ENCODE measurements around the gene ADGRB3. TPM values are rescaled to one million over a fixed set of nuclear protein-coding genes. Genes with fewer than 3 reads are reported as not detected.

Gene ADGRB3
- total and polyA plus RNA-seq, 4 donors: 0.21 to 2.3 (median 0.48) TPM

DNA sequence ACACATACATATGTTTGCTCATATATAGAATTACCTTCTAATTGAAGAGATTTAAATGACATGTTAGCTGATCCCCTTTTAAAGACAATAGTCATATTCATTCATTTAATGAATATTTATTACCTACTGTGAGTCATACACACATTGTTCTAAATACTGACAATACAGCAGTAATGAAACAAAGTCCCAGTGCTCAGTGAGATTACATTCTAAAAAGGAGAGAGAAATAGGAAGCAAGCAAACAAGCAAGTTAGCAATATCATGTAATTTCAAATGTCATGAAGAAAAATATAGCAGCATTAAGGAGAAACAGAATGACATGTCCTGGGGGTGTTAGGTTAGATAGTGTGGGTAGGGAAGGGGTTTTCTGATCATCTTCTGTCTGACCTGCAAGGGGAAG lies 136.3 kb downstream of the ADGRB3 start:
- Histone ChIP-seq H3K9ac (ENCODE audit: low read depth in 1 of 2, low read length in 2 of 2) (no peak overlapping the region), H3K27me3 (ENCODE audit: control insufficient read depth in 4 of 4, insufficient read depth in 4 of 4, low read length in 3 of 4) (peaks cover 0 to 4% (median 0%) of the 10 kb centered on the region in 4 donors), H3K36me3 (ENCODE audit: control insufficient read depth in 4 of 4, insufficient read depth in 3 of 4, low read depth in 1 of 4, low read length in 3 of 4) (no peaks in the 10 kb centered on the region), H3K27ac (ENCODE audit: low read depth in 1 of 2, low read length in 2 of 2) (no peak overlapping the region), H3K9me3 (ENCODE audit: control insufficient read depth in 4 of 4, low read length in 3 of 4) (no peaks in the 10 kb centered on the region), H3K4me1 (ENCODE audit: control insufficient read depth in 4 of 4, insufficient read depth in 4 of 4, low read length in 3 of 4) (no peaks in the 10 kb centered on the region), H3K4me3 (ENCODE audit: low read depth in 1 of 3, low read length in 3 of 3) (no peak overlapping the region)
- no peak for DNase-seq (ENCODE audit: low spot score)
- no peak for TF ChIP-seq FOXA2 (IDR thresholded peaks at IDR 0.05)

DNA sequence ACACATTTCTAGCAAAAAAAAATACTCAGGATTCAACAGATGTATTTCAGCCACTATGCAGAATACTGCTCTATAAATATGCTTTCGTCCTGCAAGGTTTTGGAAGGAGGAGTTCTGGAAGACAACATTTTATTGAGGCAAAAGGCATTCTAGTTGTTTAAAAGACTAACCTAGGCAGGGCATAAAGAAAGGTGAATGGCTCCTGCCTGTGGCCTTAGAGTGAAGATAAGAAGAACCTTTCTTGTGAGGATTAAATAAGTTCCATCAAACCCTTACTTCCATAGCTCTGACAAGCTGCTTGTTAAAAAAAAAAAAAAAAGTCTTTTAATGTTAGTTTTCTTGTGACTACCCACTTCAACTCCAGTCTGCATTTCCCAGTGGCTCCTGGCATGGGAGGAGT lies 139.8 kb downstream of the ADGRB3 start:
- Histone ChIP-seq H3K27ac (ENCODE audit: low read depth in 1 of 2, low read length in 2 of 2) (no peak overlapping the region), H3K9me3 (ENCODE audit: control insufficient read depth in 4 of 4, low read length in 3 of 4) (no peaks in the 10 kb centered on the region), H3K4me3 (ENCODE audit: low read depth in 1 of 3, low read length in 3 of 3) (no peak overlapping the region), H3K4me1 (ENCODE audit: control insufficient read depth in 4 of 4, insufficient read depth in 4 of 4, low read length in 3 of 4) (no peaks in the 10 kb centered on the region), H3K9ac (ENCODE audit: low read depth in 1 of 2, low read length in 2 of 2) (no peak overlapping the region), H3K27me3 (ENCODE audit: control insufficient read depth in 4 of 4, insufficient read depth in 4 of 4, low read length in 3 of 4) (peaks cover 0 to 4% (median 0%) of the 10 kb centered on the region in 4 donors), H3K36me3 (ENCODE audit: control insufficient read depth in 4 of 4, insufficient read depth in 3 of 4, low read depth in 1 of 4, low read length in 3 of 4) (no peaks in the 10 kb centered on the region)
- no peak for DNase-seq (ENCODE audit: low spot score)
- TF ChIP-seq, protein P1, sequence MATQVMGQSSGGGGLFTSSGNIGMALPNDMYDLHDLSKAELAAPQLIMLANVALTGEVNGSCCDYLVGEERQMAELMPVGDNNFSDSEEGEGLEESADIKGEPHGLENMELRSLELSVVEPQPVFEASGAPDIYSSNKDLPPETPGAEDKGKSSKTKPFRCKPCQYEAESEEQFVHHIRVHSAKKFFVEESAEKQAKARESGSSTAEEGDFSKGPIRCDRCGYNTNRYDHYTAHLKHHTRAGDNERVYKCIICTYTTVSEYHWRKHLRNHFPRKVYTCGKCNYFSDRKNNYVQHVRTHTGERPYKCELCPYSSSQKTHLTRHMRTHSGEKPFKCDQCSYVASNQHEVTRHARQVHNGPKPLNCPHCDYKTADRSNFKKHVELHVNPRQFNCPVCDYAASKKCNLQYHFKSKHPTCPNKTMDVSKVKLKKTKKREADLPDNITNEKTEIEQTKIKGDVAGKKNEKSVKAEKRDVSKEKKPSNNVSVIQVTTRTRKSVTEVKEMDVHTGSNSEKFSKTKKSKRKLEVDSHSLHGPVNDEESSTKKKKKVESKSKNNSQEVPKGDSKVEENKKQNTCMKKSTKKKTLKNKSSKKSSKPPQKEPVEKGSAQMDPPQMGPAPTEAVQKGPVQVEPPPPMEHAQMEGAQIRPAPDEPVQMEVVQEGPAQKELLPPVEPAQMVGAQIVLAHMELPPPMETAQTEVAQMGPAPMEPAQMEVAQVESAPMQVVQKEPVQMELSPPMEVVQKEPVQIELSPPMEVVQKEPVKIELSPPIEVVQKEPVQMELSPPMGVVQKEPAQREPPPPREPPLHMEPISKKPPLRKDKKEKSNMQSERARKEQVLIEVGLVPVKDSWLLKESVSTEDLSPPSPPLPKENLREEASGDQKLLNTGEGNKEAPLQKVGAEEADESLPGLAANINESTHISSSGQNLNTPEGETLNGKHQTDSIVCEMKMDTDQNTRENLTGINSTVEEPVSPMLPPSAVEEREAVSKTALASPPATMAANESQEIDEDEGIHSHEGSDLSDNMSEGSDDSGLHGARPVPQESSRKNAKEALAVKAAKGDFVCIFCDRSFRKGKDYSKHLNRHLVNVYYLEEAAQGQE (IDR thresholded peaks at IDR 0.05): no peak
- TF ChIP-seq FOXA1 (IDR thresholded peaks at IDR 0.05) (no peak), TAF1 (conservative IDR thresholded peaks at IDR 0.05) (no peak), FOXA2 (IDR thresholded peaks at IDR 0.05) (no peak), NR2F2 (IDR thresholded peaks at IDR 0.05) (no peak), YY1 (IDR thresholded peaks at IDR 0.05) (no peak), HNF4A (conservative IDR thresholded peaks at IDR 0.05) (no peak), HNF4G (IDR thresholded peaks at IDR 0.05) (no peak)
- TF ChIP-seq, protein P2, sequence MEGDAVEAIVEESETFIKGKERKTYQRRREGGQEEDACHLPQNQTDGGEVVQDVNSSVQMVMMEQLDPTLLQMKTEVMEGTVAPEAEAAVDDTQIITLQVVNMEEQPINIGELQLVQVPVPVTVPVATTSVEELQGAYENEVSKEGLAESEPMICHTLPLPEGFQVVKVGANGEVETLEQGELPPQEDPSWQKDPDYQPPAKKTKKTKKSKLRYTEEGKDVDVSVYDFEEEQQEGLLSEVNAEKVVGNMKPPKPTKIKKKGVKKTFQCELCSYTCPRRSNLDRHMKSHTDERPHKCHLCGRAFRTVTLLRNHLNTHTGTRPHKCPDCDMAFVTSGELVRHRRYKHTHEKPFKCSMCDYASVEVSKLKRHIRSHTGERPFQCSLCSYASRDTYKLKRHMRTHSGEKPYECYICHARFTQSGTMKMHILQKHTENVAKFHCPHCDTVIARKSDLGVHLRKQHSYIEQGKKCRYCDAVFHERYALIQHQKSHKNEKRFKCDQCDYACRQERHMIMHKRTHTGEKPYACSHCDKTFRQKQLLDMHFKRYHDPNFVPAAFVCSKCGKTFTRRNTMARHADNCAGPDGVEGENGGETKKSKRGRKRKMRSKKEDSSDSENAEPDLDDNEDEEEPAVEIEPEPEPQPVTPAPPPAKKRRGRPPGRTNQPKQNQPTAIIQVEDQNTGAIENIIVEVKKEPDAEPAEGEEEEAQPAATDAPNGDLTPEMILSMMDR (IDR thresholded peaks at IDR 0.05; ENCODE audit: low read depth, low read length, missing input control): no peak
- TF ChIP-seq, protein P3, sequence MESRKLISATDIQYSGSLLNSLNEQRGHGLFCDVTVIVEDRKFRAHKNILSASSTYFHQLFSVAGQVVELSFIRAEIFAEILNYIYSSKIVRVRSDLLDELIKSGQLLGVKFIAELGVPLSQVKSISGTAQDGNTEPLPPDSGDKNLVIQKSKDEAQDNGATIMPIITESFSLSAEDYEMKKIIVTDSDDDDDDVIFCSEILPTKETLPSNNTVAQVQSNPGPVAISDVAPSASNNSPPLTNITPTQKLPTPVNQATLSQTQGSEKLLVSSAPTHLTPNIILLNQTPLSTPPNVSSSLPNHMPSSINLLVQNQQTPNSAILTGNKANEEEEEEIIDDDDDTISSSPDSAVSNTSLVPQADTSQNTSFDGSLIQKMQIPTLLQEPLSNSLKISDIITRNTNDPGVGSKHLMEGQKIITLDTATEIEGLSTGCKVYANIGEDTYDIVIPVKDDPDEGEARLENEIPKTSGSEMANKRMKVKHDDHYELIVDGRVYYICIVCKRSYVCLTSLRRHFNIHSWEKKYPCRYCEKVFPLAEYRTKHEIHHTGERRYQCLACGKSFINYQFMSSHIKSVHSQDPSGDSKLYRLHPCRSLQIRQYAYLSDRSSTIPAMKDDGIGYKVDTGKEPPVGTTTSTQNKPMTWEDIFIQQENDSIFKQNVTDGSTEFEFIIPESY (IDR thresholded peaks at IDR 0.05): no peak
- WGBS: 77% methylated on average over 1 of the region's 1 CpG

DNA sequence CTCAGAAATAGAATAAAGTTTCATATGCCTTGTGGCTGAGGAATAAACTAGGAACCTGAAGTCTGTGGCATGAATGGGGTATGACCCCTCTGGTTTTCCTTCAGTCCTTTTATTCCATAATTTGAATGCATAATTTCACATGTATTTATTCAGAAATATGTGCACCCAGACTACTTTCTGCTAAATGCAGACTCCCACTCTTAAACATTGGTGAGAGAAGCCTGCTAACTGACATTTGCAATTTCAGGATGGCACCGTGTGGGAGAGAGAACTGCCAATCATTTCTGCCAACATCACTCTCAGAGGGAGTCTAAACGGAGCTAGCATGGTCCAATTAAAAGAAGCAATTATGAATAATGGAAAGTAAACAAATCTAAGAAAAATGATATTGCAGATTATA lies 141.3 kb downstream of the ADGRB3 start:
- Histone ChIP-seq H3K36me3 (ENCODE audit: control insufficient read depth in 4 of 4, insufficient read depth in 3 of 4, low read depth in 1 of 4, low read length in 3 of 4) (no peaks in the 10 kb centered on the region), H3K9me3 (ENCODE audit: control insufficient read depth in 4 of 4, low read length in 3 of 4) (no peaks in the 10 kb centered on the region), H3K4me1 (ENCODE audit: control insufficient read depth in 4 of 4, insufficient read depth in 4 of 4, low read length in 3 of 4) (no peaks in the 10 kb centered on the region), H3K4me3 (ENCODE audit: low read depth in 1 of 3, low read length in 3 of 3) (no peak overlapping the region), H3K27ac (ENCODE audit: low read depth in 1 of 2, low read length in 2 of 2) (no peak overlapping the region), H3K27me3 (ENCODE audit: control insufficient read depth in 4 of 4, insufficient read depth in 4 of 4, low read length in 3 of 4) (peaks cover 0 to 4% (median 0%) of the 10 kb centered on the region in 4 donors), H3K9ac (ENCODE audit: low read depth in 1 of 2, low read length in 2 of 2) (no peak overlapping the region)
- no peak for DNase-seq (ENCODE audit: low spot score)
- TF ChIP-seq HNF4A (conservative IDR thresholded peaks at IDR 0.05) (no peak), GABPA (IDR thresholded peaks at IDR 0.05 in 1 of 2, conservative IDR thresholded peaks at IDR 0.05 in 1 of 2) (no peak), SP1 (IDR thresholded peaks at IDR 0.05) (no peak)
- TF ChIP-seq, protein P4, sequence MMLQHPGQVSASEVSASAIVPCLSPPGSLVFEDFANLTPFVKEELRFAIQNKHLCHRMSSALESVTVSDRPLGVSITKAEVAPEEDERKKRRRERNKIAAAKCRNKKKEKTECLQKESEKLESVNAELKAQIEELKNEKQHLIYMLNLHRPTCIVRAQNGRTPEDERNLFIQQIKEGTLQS (IDR thresholded peaks at IDR 0.05): no peak
- whole genome bisulfite sequencing: 58% methylated on average over 2 of the region's 2 CpGs
